T47D (cell line): Measurements from ENCODE around the gene REXO5.

Source experiments
- DNase-seq, 2 experiments: peaks; one replicate each; pipeline versions ENCODE4 v3.0.0 to v3.0.0-alpha.2; 2011 to 2012; ENCODE audit warnings: low read depth in 1 of 2, low spot score in 1 of 2
- JUND ChIP-seq: IDR thresholded peaks from 2 replicates; pipeline ENCODE4 v1.6.1; 2012; ENCODE audit warnings: low read depth
- in situ Hi-C: cut with HindIII; loops from 2 replicates; pipeline ENCODE4 v1.10.0; 2016; ENCODE audit warnings: low sequenced_read_pairs, low pct_unique_long_range_greater_than_20kb

REXO5 gene

DNA sequence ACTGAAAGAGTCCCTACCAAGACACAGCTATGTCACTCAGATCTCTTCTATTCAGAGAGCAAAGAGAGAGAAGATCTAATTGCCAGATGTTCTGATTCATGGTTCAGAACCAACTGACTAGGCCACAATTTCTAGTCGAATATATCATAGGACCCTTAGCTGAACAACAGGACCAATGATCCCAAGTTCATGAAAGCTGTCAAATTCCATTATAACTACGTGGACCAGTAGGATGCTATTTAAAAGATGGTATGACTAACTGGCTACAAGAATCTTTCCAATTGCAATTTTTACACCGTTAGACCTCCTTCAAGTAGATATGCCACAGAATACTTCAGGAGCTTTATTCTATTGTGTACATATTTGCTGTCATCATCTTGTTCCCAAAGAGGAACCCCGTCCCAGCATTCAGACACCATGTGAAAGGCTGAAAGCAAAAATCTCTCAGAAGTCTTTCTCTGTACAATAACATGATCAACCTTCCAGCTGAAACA lies 67.8 kb downstream of the REXO5 start:
- no peak for DNase-seq
- TF ChIP-seq JUND = no peak
- in situ Hi-C loops = no loop called here

DNA sequence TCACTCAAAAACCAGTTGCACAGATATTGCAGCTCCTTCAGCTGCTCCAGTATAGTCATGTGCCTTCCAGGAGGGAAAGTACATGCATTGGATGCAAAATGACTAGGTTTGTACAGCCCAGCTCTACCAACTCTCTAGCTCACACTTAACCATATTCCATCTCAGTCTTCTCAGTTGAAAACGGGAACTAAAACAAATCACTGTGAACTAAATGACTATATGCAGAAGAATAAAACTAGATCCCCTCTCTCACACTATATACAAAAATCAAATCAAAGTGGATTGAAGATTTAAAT lies 69.0 kb downstream of the REXO5 start:
- no peak for DNase-seq
- in situ Hi-C loops = no loop called here
- TF ChIP-seq JUND = no peak

DNA sequence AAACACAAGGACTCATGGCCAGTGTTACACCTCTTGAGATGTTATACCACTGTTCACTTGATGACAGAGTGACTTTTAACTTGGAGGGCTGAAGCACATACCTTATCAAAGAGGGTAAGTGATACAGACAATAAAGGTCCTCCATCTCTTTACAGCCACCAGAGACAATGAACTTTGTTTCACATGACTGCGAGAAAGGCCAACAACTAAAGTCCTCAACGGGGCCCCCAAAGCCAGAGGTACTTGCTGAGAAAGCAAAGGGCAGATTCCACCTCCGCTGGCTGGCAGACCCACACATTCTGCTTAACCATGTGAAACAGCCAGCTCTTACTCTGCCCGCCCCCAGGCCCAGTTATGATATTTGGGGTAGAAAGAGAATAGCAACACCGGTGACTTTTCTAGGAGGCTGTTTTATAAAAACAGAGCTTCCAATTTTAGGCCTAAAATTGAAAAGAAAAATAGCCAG lies 72.4 kb downstream of the REXO5 start:
- in situ Hi-C loops = no loop called here
- no peak for TF ChIP-seq JUND
- DNase-seq = no peak

DNA sequence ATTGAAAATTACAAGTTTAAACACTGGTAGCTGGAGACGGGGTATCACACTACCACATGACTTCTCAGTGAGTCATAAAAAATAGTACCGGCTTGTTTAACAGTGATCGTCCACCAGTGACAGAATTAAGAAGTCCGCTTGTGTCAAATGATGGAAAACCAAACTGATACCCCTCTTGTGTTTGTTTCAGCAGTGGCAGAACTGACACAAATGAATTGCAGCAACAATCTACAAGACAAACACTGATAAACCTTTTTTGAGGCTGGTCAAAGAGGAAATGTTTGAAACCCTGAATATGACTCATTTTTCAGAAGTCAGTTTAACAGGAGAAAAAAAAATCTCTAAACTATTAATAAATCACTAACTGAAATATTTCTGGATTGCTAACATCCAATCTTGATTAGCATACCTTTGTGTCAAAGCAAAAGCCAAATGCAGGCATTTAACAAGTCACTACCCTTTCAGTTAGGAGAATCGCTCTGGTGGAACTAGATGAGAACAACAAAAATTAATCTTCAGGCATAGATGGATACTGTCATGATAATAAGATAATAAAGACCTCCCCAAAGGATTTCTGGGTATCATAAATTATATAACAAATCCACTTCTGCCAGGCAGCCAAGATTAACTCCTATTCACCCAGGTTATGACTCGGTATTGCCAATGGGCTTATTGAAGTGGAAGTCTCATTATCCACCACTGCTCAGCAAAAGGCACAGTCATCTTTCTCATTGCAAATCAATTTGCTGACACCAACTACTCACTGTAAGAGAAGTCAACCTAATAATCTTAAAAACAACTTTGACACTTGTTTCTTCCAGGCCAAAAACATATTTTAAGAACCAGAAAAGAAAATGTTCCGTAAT lies 73.1 kb downstream of the REXO5 start:
- in situ Hi-C loops = no loop called here
- no peak for DNase-seq
- no peak for TF ChIP-seq JUND

DNA sequence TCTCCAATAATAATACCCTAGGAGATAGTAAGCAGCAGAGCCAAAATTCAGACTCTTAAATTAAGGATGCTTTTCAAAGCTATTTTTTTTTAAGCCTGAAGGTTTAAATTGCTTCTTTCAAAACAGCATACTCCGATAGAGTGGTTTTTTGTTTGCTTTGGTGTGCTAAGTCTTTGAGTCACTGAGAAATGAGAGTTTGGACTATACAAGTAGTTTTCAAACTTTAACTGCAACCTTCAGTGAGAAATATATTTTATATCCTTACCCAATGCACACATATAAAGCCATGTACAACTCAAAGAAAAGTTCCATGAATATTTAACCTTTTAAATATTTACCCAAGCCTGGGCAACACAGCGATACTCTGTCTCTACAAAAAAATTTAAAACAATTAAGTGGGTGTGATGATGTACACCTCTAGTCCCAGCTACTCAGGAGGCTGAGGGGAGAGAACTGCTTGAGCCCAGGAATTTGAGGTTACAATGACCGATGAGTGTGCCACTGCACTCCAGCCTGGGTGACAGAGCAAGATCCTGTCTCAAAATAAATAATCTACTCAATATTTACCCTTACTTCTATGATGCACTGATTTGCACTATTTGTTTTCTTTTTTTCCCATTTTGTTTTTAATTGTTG lies 74.7 kb downstream of the REXO5 start:
- peak in 1 of 2 experiments; percentile 76 for DNase-seq
- in situ Hi-C loops = no loop called here
- TF ChIP-seq JUND = no peak

DNA sequence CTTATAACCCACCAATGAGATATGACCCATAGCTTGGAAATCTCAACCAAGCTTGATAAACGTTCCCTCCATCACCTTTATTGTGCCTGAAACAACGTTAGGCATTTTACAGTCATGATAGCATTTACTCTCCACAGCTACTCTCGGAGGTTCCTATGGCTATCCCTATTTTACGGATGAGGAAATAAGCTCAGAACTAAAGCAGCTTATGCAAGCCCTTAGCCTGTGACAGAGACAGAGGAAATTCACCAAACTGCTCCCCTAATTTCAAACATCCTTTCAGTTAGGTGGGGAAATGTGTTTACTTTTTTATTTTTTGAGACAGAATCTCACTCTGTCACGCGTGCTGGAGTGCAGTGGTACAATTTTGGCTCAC lies 75.2 kb downstream of the REXO5 start:
- TF ChIP-seq JUND = no peak
- DNase-seq = peak in 1 of 2 experiments; percentile 34
- in situ Hi-C loops = no loop called here

DNA sequence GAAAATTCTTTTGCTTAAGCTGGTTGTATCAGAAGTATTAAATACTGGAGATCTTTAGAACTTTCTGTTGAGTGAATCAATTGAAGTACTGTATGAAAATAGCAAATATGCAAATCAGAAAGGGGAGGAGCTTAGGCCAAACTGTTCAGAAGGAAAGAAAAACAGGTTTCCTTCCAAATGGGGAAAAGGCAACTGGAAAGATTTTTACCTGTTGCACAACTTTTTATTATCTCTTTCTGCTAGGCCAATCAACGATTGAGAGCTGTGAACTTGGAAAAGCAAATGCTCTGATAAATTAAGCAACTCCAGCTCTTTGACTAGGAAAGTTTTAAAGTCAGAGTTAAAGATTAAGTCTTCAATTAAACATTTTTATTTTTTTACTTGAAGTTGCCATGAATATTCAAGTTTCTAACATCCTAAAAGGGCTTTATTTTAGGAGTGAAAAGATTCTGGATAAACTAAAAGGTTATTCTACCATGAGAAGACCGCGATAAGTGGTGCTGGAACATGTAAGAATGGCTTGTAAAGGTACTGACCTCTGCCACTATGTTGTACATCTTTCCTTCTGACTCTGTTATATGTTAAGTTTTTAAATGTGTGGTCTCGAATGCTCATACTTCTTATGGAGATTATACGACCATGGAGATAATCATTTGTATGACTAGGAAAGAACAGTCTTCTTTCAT lies 77.4 kb downstream of the REXO5 start:
- DNase-seq = no peak
- TF ChIP-seq JUND = no peak
- in situ Hi-C loops = no loop called here

DNA sequence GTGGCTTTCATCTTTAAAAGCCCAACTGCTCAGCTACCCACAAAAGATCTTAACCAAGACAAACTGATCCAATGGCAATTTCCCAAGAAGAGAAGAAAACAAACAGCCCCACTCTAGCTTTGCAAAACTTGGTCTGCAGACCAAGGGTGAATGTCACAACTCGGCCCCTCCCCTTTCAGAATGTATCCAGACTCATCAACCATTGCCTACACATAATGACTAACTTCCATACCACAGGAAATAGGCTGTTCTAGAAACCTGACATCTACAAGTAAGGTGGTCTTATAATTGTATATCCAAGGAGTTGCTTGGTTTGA lies 77.9 kb downstream of the REXO5 start:
- no peak for DNase-seq
- in situ Hi-C loops = no loop called here
- no peak for TF ChIP-seq JUND

DNA sequence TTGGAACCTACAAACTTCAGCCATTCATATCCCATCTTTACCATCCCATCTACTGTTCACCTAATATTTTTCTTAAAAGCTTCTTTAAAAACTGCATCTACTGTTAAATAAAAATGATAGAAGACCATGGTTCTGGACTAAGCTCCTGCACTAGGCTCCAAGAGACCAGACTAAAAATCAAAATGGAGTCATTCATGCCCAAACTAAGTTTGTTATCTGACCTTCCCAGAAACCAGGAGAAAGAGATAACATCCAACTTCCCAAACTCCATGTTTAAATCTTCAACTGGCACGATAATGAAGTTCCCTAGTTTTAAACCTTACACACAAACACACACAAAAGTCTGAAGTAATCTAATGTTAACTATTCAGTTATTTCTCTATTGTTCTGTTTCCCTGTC lies 80.0 kb downstream of the REXO5 start:
- DNase-seq = no peak
- TF ChIP-seq JUND = no peak
- in situ Hi-C loops = no loop called here

DNA sequence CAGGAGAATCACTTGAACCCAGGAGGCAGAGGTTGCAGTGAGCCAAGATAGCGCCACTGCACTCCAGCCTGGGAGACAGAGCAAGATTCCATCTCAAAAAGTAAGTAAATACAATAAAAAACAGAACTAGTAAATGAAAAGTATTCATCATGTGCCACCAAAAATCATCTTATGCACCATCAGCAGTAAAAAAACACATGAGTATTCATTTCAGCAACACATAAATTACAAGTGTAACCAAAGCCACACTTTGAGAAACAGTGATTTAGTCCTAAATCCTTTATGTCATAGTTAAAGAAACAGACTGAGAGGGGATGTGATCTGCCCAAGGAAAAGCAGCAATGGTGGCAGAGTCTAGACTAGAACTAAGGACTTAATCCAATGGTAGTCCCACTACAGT lies 80.9 kb downstream of the REXO5 start:
- no peak for DNase-seq

DNA sequence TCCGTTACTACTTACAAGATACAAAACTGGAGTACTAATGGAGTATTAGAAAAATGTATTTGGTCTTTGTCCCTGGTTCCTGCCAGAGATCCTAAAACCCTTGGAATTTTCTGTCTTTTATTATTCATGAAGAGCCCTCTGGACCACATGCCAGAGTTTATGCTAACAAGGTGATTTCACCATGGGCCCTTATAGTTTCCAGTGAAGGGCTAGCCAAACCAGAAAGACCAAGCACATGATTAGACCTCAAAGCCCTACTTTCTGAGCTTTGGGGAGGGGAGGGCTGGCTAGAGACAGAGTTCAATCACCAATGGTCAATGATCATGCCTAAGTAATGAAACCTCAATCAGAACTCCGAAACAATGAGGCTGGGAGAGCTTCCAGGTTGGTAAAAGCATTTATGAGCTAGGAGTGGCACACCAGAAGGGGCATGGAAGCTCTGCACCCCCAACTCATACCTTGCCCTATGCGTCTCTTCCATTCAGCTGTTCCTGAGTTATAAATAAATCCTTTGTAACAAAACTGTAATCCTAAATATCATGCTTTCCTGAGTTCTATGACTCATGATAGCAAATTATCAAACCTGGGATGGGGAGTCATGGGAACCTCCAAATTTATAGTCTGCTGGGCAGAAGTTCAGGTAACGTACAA lies 83.4 kb downstream of the REXO5 start:
- in situ Hi-C loops = no loop called here
- no peak for TF ChIP-seq JUND
- DNase-seq = no peak

More for the DNA sequence above, 80.9 kb downstream of the REXO5 start:
- in situ Hi-C loops = no loop called here
- TF ChIP-seq JUND = no peak

DNA sequence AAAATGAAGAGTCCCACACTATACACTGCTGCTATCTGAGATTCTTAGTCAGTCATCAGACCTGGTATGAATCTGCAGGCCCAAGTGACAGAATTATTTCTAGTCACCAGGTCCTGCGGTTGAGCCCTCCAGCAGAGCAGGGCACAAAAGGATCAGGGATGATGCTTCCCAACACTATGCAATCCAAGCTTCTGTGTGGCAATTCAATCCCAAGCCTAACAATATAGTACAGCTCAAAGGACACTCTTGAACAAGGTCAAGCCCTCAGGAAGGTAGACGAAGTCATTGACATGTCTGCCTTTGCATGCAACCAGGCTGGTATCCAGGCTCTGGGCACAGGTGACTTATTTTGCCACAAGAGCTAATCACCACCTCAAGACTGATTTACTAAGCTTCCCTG lies 88.1 kb downstream of the REXO5 start:
- no peak for DNase-seq
- TF ChIP-seq JUND = no peak
- in situ Hi-C loops = no loop called here
